IPS-15b (cell line): ENCODE data around the gene PTPRN2.
"Not testable (repeated sequence)": the region's sequence is repeated elsewhere in the genome, so short reads cannot be mapped to it uniquely, and the experiment has no call there.

ENCODE experiments used
- H3K27me3 ChIP-seq: one replicate; pipeline ENCODE4 v1.6.1; 2013; ENCODE audit warnings: low read length; ENCODE audit not compliant: control insufficient read depth, insufficient read depth
- H3K36me3 ChIP-seq: one replicate; pipeline ENCODE4 v1.6.1; 2013; ENCODE audit warnings: low read length; ENCODE audit not compliant: control insufficient read depth, insufficient read depth
- H3K4me1 ChIP-seq: one replicate; pipeline ENCODE4 v1.6.1; 2013; ENCODE audit warnings: mild to moderate bottlenecking, low read length; ENCODE audit not compliant: control insufficient read depth, insufficient read depth
- H3K4me3 ChIP-seq: one replicate; pipeline ENCODE4 v1.5.1; 2013; ENCODE audit warnings: low read depth, low read length
- H3K9ac ChIP-seq: one replicate; pipeline ENCODE4 v1.6.1; 2013; ENCODE audit warnings: low read depth, mild to moderate bottlenecking, low read length
- H3K9me3 ChIP-seq: one replicate; pipeline ENCODE4 v1.6.1; 2013; ENCODE audit warnings: mild to moderate bottlenecking, low read length; ENCODE audit not compliant: control insufficient read depth, insufficient read depth

The PTPRN2 gene

GRCh38 chr7:158043551-158044481 is 543.8 kb downstream of the PTPRN2 start:
- no peak overlapping the region for H3K9ac ChIP-seq
- H3K4me1 ChIP-seq, result no peaks in the 10 kb centered on the region
- H3K9me3 ChIP-seq, result peaks cover 5% of the 10 kb centered on the region
- H3K4me3 ChIP-seq, result no peak overlapping the region
- H3K36me3 ChIP-seq, result no peaks in the 10 kb centered on the region
- H3K27me3 ChIP-seq, result no peaks in the 10 kb centered on the region

- Histone ChIP-seq H3K9ac (no peak overlapping the region), H3K27me3 (no peaks in the 10 kb centered on the region), H3K4me3 (no peak overlapping the region), H3K9me3 (peaks cover 6% of the 10 kb centered on the region), H3K4me1 (no peaks in the 10 kb centered on the region), H3K36me3 (no peaks in the 10 kb centered on the region)
These were observed 545.3 kb downstream of the PTPRN2 start for GRCh38 chr7:158042156-158042880.

GRCh38 chr7:158040199-158040598 is 547.4 kb downstream of the PTPRN2 start:
- no peaks in the 10 kb centered on the region for H3K36me3 ChIP-seq
- no peaks in the 10 kb centered on the region for H3K27me3 ChIP-seq
- H3K9me3 ChIP-seq, result peaks cover 6% of the 10 kb centered on the region
- no peaks in the 10 kb centered on the region for H3K4me1 ChIP-seq
- H3K9ac ChIP-seq, result no peak overlapping the region
- no peak overlapping the region for H3K4me3 ChIP-seq

GRCh38 chr7:158039270-158039669 is 548.4 kb downstream of the PTPRN2 start:
- no peak overlapping the region for H3K9ac ChIP-seq
- H3K4me1 ChIP-seq, result no peaks in the 10 kb centered on the region
- H3K4me3 ChIP-seq, result no peak overlapping the region
- H3K36me3 ChIP-seq, result no peaks in the 10 kb centered on the region
- no peaks in the 10 kb centered on the region for H3K27me3 ChIP-seq
- H3K9me3 ChIP-seq, result peaks cover 6% of the 10 kb centered on the region

- Histone ChIP-seq H3K9ac (no peak overlapping the region), H3K27me3 (no peaks in the 10 kb centered on the region), H3K9me3 (peaks cover 6% of the 10 kb centered on the region), H3K4me3 (no peak overlapping the region), H3K36me3 (peaks cover 4% of the 10 kb centered on the region), H3K4me1 (no peaks in the 10 kb centered on the region)
These were observed 550.4 kb downstream of the PTPRN2 start for GRCh38 chr7:158037211-158037610.

- no peaks in the 10 kb centered on the region for H3K4me1 ChIP-seq
- H3K9me3 ChIP-seq, result peaks cover 6% of the 10 kb centered on the region
- no peak overlapping the region for H3K4me3 ChIP-seq
- H3K27me3 ChIP-seq, result no peaks in the 10 kb centered on the region
- no peak overlapping the region for H3K9ac ChIP-seq
- H3K36me3 ChIP-seq, result peaks cover 4% of the 10 kb centered on the region
These were observed 552.3 kb downstream of the PTPRN2 start for GRCh38 chr7:158035343-158035742.

- Histone ChIP-seq H3K9ac (no peak overlapping the region), H3K9me3 (peaks cover 6% of the 10 kb centered on the region), H3K36me3 (peaks cover 4% of the 10 kb centered on the region), H3K4me1 (no peaks in the 10 kb centered on the region), H3K4me3 (no peak overlapping the region), H3K27me3 (no peaks in the 10 kb centered on the region)
These were observed 553.1 kb downstream of the PTPRN2 start for GRCh38 chr7:158034571-158034970.

GRCh38 chr7:158033925-158034324 is 553.7 kb downstream of the PTPRN2 start:
- not testable (repeated sequence) for H3K27me3 ChIP-seq, H3K9me3 ChIP-seq

GRCh38 chr7:158033196-158033595 is 554.4 kb downstream of the PTPRN2 start:
- no peaks in the 10 kb centered on the region for H3K27me3 ChIP-seq
- no peak overlapping the region for H3K4me3 ChIP-seq
- no peaks in the 10 kb centered on the region for H3K4me1 ChIP-seq
- no peak overlapping the region for H3K9ac ChIP-seq
- H3K9me3 ChIP-seq, result no peaks in the 10 kb centered on the region
- peaks cover 4% of the 10 kb centered on the region for H3K36me3 ChIP-seq

More at GRCh38 chr7:158033925-158034324, 553.7 kb downstream of the PTPRN2 start:
- H3K4me1 ChIP-seq, H3K36me3 ChIP-seq, H3K9ac ChIP-seq, H3K4me3 ChIP-seq: not testable (repeated sequence)

- H3K27me3 ChIP-seq, result no peaks in the 10 kb centered on the region
- no peaks in the 10 kb centered on the region for H3K9me3 ChIP-seq
- H3K36me3 ChIP-seq, result peaks cover 4% of the 10 kb centered on the region
- no peak overlapping the region for H3K9ac ChIP-seq
- H3K4me3 ChIP-seq, result no peak overlapping the region
- no peaks in the 10 kb centered on the region for H3K4me1 ChIP-seq
These were observed 555.0 kb downstream of the PTPRN2 start for GRCh38 chr7:158032561-158033115.

- Histone ChIP-seq H3K27me3 (no peaks in the 10 kb centered on the region), H3K36me3 (peaks cover 4% of the 10 kb centered on the region), H3K9ac (no peak overlapping the region)
These were observed 555.7 kb downstream of the PTPRN2 start for GRCh38 chr7:158031867-158032308.

More at GRCh38 chr7:158031867-158032308, 555.7 kb downstream of the PTPRN2 start:
- Histone ChIP-seq H3K4me3 (no peak overlapping the region), H3K4me1 (no peaks in the 10 kb centered on the region), H3K9me3 (no peaks in the 10 kb centered on the region)
